HFF-Myc (cell line): Measurements from ENCODE around the gene LRP11.
A peak's percentile ranks its signal among the peaks of the same experiment; 100 is the strongest.

Experiments
- DNase-seq: peaks from one replicate; pipeline ENCODE4 v3.0.0-alpha.2; 2011; ENCODE audit warnings: low read depth; ENCODE audit errors: extremely low read depth
- H3K4me3 ChIP-seq: replicated peaks from 2 replicates; pipeline ENCODE4 v1.5.1; 2011; ENCODE audit warnings: low read depth, mild to moderate bottlenecking, control low read depth, low read length
- TF ChIP-seq, protein P1 (sequence below): IDR thresholded peaks from 2 replicates; pipeline ENCODE4 v1.5.1; 2012; ENCODE audit warnings: mild to moderate bottlenecking, low read depth, low read length, control low read depth; ENCODE audit errors: missing control alignments

LRP11 gene

DNA sequence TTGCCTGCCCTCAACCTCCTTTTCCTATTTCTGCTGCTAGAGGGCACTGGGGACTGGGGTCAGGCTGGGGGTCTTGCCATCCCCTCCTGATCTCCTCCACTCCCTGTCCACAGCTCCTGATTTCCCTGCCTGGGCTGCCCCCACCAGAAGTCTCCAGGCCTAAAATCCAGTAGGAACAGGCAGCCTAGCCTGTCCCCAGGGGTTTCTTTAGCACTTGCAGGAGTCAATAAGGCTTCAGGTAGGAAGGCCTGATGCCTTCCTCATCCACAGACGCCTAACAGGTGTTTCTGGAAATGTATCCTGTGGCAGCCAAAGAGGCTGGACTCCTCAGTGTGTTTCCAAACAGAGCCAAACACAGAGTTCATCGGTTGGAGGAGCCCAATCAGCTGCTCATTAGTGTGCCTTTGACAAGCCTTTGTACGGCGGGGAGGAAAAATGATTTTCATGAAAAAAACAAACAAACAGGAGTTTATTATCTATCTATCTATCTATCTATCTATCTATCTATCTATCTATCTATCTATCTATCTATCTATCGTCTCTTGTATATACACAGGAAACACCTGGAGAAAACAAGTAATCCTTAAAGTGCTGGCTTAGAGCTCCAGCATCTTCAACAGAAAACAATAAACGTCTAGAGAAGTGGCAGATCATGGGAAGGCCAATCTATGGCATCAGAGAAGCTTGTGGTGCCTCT is 37.4 kb upstream of the LRP11 start:
- DNase-seq, result no peak
- no peak overlapping the region for H3K4me3 ChIP-seq
- TF ChIP-seq, protein P1, sequence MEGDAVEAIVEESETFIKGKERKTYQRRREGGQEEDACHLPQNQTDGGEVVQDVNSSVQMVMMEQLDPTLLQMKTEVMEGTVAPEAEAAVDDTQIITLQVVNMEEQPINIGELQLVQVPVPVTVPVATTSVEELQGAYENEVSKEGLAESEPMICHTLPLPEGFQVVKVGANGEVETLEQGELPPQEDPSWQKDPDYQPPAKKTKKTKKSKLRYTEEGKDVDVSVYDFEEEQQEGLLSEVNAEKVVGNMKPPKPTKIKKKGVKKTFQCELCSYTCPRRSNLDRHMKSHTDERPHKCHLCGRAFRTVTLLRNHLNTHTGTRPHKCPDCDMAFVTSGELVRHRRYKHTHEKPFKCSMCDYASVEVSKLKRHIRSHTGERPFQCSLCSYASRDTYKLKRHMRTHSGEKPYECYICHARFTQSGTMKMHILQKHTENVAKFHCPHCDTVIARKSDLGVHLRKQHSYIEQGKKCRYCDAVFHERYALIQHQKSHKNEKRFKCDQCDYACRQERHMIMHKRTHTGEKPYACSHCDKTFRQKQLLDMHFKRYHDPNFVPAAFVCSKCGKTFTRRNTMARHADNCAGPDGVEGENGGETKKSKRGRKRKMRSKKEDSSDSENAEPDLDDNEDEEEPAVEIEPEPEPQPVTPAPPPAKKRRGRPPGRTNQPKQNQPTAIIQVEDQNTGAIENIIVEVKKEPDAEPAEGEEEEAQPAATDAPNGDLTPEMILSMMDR, result no peak

DNA sequence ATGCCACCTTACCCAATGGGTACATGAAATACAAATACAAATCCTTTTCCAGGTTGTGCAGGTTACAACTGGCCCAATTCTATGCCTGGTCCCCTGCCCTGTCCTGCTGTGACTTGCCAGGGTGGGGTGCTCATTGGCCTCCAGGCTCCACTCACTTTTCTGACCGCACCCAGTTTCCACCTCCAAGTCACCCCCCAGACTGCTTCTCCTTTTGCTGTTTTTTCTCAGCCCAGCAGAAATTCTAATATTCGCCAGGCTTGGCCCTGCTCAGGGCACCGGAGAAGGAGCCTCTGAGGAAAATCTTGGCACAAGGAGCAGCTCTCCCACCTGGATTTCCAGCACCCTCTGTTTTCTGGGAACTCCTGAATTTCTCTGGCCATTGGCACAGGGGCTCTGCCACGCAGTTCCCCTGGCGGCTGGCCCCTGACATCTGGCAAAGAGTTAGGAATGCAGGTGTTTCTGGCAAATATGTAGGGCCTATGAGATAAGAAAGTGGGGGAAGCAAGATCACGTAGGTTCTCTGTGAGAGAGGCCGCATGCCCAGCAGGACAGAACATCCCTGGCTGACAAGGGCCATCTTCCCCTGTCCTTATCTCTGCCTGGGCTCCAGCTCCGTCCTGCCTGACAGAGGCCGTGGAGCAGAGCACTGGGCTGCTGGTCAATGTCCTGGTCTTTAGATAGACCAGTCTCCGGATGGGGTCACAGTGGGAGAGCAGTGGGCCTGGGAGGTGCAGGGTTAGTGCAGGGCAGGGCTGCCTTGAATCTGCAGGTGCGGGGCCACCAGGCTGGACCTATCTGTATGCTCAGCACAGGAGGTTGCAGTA is 36.7 kb upstream of the LRP11 start:
- no peak overlapping the region for H3K4me3 ChIP-seq
- TF ChIP-seq, protein P1, result no peak
- no peak for DNase-seq

DNA sequence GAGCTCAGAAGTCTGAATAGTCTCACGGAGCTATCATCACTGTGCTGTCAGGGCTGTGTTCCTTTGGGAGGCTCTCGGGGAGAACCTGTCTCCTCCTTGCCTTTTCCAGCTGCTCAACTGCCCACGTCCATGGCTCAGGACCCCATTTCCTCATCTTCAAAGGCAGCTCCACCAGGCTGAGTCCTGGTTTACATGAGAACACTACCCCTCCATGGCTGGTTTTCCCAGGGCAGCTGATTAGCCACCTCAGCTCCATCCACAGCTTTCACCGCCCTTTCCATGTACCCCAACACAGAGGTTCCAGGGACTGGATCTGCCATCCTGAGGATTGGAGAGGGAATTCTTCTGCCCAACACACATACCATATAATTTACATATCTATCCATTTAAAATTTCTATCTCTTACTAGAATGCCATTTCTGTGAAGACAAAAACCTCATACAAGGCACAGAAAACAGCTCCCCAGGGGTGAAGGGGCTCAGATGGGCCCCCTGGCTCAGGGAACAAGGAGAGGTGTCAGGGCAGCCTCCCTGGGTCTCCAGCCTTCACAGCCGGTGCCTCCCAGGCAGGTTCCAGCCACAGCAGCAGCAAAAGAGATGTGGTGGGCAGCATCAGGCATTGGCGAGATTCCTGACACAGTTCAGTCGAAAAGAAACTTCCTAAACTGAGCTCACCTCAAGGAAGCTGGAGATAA is 35.9 kb upstream of the LRP11 start:
- H3K4me3 ChIP-seq, result no peak overlapping the region
- no peak for DNase-seq
- TF ChIP-seq, protein P1, result no peak

DNA sequence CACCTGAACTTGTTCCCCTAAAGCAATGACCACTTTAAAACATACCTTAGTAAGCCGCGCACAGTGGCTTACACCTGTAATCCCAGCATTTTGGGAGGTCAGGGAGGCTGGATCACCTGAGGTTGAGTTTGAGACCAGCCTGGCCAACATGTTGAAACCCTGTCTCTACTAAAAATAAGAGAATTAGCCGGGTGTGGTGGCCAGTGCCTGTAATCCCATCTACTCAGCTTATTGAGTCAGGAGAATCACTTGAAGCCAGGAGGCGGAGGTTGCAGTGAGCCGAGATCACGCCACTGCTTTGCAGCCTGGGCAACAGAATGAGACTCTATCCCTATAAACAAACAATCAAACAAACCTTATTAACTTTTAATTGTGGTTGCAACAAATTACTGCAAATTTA is 35.3 kb upstream of the LRP11 start:
- no peak overlapping the region for H3K4me3 ChIP-seq
- TF ChIP-seq, protein P1, result no peak
- no peak for DNase-seq

DNA sequence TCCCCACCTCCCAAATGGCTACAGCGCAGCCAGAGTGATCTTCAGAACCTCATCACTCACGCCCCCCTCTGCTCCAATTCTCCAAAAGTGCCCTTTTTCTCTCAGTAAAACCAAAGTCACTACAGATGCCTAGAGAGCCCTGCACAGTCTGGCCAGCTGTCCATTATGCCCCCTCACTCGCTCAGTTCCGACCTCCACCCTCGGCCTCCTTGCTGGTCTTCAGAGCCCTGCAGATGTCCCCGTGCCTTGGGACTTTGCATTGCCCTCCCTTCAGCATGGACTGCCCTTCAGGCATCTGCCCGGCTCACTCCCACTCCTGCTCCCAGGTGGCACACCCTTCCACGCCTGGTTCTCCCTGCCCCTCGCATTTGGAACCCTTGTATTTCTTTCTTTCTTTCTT is 34.8 kb upstream of the LRP11 start:
- TF ChIP-seq, protein P1, result no peak
- no peak for DNase-seq
- no peak overlapping the region for H3K4me3 ChIP-seq

DNA sequence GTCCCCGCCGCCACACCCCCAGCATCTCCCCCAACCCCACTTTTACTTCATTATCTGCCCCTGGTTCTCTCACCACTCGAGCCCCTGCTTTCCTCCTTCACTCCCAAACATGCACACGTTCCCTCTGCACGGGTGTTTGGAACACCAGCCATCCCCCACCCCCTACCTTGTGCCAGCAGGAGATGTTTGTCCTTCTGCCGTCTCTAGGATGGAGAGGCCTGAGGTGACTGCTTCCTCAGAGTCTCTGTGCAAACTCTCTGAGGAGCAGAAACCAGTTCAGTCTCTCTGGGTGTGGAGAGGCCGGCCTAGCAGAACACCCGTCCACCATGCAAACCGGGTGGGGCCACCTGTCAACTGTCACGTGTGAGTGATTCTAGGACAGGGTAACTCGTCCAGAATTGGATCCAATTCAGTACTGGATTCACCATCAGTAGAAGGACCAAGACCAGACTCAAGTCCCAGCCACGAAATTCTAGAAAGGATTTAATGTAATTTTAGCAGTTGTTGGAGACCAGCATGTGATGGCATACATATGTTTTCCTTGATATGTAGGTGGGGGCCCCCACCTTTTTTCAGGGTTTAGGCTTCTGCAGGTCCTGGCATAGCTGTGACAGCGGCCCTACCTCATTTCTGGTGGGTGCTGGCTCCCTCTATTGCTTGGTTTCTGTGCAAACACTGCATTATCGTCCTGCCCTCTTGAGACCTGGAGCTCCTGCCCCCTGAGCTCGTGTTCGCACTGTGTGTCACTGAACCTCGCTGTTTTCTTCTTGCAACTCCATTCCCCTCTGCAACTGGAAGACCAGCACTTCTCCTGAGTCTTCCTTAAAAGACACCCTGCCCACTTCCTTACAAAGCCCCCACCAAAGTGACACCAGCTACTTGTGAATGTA is 33.9 kb upstream of the LRP11 start, which contains the start of gene RAET1E:
RAET1E (minus strand) TSS at position 259 of the 890 bp plus-strand sequence. CDS start 7,212 bp downstream, outside the sequence.
- DNase-seq, result no peak

More for the DNA sequence above, 33.9 kb upstream of the LRP11 start, which contains the start of gene RAET1E:
- peak within 1 kb of the TSS; percentile 26 for H3K4me3 ChIP-seq
- TF ChIP-seq, protein P1, result peak; percentile 5
